ENCODE measurements around the gene EIF4ENIF1. TPM values are rescaled to one million over a fixed set of nuclear protein-coding genes. Genes with fewer than 3 reads are reported as not detected.

Gene EIF4ENIF1
- total RNA-seq, 3 donors from 2014 or later (not counting 1 experiment from before 2014, with no cell fraction given), result 31.1 to 41.7 (median 41.2) TPM

- H3K27me3 Mint-ChIP-seq (ENCODE audit: low read depth in 2 of 2), result no peaks in the 10 kb centered on the region
- peak overlapping the region; percentile 92 to 94 for H3K27ac Mint-ChIP-seq
- Histone ChIP-seq H3K27ac (ENCODE audit: low read length) (peak overlapping the region; percentile 73), H3K9me3 (ENCODE audit: control insufficient read depth, insufficient read depth, low read length) (no peaks in the 10 kb centered on the region), H3K4me3 (ENCODE audit: low read length) (peak overlapping the region; percentile 77), H3K27me3 (ENCODE audit: control insufficient read depth, insufficient read depth, low read length) (no peaks in the 10 kb centered on the region), H3K36me3 (ENCODE audit: control insufficient read depth, insufficient read depth, low read length) (peaks cover 6% of the 10 kb centered on the region), H3K4me1 (ENCODE audit: control insufficient read depth, insufficient read depth, low read length) (peaks cover 33% of the 10 kb centered on the region)
- ATAC-seq, result peak; percentile 21 to 45 (median 37)
- peak in 1 of 2 donors; percentile 75 for DNase-seq
- intact Hi-C loops (cut with micrococcal nuclease), result loop anchor here (2.0 to 10.0 kb wide), 3 partner anchors 133 to 255 kb away; partner anchors contain the start of genes DEPDC5, PATZ1 and PRR14L
- H3K36me3 Mint-ChIP-seq, result no peaks in the 10 kb centered on the region
- H3K4me1 Mint-ChIP-seq, result peaks cover 19 to 21% of the 10 kb centered on the region in 2 donors
- H3K4me3 Mint-ChIP-seq, result peak overlapping the region; percentile 93
- H3K9me3 Mint-ChIP-seq, result no peaks in the 10 kb centered on the region
- 18% methylated on average over 6 of the region's 10 CpGs for WGBS (ENCODE audit: insufficient coverage)
- TF ChIP-seq, protein P1, sequence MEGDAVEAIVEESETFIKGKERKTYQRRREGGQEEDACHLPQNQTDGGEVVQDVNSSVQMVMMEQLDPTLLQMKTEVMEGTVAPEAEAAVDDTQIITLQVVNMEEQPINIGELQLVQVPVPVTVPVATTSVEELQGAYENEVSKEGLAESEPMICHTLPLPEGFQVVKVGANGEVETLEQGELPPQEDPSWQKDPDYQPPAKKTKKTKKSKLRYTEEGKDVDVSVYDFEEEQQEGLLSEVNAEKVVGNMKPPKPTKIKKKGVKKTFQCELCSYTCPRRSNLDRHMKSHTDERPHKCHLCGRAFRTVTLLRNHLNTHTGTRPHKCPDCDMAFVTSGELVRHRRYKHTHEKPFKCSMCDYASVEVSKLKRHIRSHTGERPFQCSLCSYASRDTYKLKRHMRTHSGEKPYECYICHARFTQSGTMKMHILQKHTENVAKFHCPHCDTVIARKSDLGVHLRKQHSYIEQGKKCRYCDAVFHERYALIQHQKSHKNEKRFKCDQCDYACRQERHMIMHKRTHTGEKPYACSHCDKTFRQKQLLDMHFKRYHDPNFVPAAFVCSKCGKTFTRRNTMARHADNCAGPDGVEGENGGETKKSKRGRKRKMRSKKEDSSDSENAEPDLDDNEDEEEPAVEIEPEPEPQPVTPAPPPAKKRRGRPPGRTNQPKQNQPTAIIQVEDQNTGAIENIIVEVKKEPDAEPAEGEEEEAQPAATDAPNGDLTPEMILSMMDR (IDR thresholded peaks at IDR 0.05), result no peak
These were observed 7.7 kb upstream of the EIF4ENIF1 start for GRCh38 chr22:31497148-31497938.

GRCh38 chr22:31496735-31497146 lies 7.1 kb upstream of the EIF4ENIF1 start:
- TF ChIP-seq, protein P1 (IDR thresholded peaks at IDR 0.05), result no peak
- Mint-ChIP-seq H3K36me3 (no peaks in the 10 kb centered on the region), H3K27me3 (ENCODE audit: low read depth in 2 of 2) (no peaks in the 10 kb centered on the region), H3K9me3 (no peaks in the 10 kb centered on the region), H3K4me3 (peak overlapping the region; percentile 93), H3K4me1 (peaks cover 15 to 17% of the 10 kb centered on the region in 2 donors), H3K27ac (peak overlapping the region; percentile 92 to 94)
- under 1% methylated on average over 30 of the region's 30 CpGs for WGBS (ENCODE audit: insufficient coverage)
- intact Hi-C loops (cut with micrococcal nuclease), result loop anchor here (2.0 to 10.0 kb wide), 3 partner anchors 134 to 256 kb away; partner anchors contain the start of genes DEPDC5, PATZ1 and PRR14L
- Histone ChIP-seq H3K4me3 (ENCODE audit: low read length) (peak overlapping the region; percentile 77), H3K27ac (ENCODE audit: low read length) (peak overlapping the region; percentile 73), H3K27me3 (ENCODE audit: control insufficient read depth, insufficient read depth, low read length) (no peaks in the 10 kb centered on the region), H3K36me3 (ENCODE audit: control insufficient read depth, insufficient read depth, low read length) (peaks cover 4% of the 10 kb centered on the region), H3K4me1 (ENCODE audit: control insufficient read depth, insufficient read depth, low read length) (peaks cover 31% of the 10 kb centered on the region), H3K9me3 (ENCODE audit: control insufficient read depth, insufficient read depth, low read length) (no peaks in the 10 kb centered on the region)
- DNase-seq (peak in 1 of 2 donors; percentile 68), ATAC-seq (peak; percentile 23 to 40 (median 29))

DNA sequence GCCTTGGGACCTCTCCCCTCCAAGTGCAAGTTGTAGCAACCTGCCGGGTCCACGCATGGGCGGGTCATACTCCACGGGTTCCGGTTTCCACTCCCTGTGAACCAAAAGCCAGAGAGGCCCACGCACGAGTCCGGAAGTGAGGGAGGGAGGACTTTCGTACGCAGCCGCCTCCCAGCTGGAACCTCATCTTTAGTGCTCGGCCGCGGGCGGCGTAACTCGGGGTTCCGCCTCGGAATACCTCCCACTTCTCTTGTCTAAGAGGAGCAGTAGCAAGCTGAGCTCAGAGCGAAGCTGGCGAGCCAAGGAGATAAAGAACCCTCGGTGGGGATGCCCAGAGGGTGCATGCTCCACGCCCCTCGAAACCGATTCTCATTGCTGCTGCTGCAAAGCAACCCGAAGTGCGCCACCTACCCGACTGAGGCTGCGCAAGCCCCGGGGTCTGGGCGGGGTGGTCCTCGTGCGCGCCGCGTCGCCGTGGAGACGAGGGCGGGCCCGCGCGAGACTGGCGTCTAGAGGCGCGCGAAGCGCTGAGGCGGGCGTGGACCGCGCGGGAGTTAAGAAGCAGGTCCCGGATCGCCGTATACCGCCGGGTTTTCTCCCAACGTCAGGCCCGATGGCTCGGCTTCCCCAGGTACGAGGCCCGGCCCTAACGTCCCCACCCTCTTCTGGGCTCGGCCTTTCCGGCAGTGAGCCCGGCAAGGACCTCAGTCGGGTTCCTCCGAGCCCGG lies 6.5 kb upstream of the EIF4ENIF1 start, which contains the start of gene SFI1:
Gene SFI1 (plus strand): TSS at position 530 of the 728 bp plus-strand sequence. CDS start 11,749 bp downstream, outside the sequence.
- DNase-seq, result peak; percentile 93 to 98
- Histone ChIP-seq H3K9me3 (ENCODE audit: control insufficient read depth, insufficient read depth, low read length) (no peaks in the 10 kb centered on the region), H3K4me3 (ENCODE audit: low read length) (peak within 1 kb of the TSS; percentile 77), H3K27me3 (ENCODE audit: control insufficient read depth, insufficient read depth, low read length) (no peaks in the 10 kb centered on the region), H3K27ac (ENCODE audit: low read length) (peak within 1 kb of the TSS; percentile 73), H3K36me3 (ENCODE audit: control insufficient read depth, insufficient read depth, low read length) (peaks cover 4% of the 10 kb centered on the region), H3K4me1 (ENCODE audit: control insufficient read depth, insufficient read depth, low read length) (peaks cover 31% of the 10 kb centered on the region)
- Mint-ChIP-seq H3K4me1 (peaks cover 12% of the 10 kb centered on the region in 2 donors), H3K4me3 (peak within 1 kb of the TSS; percentile 93), H3K27me3 (ENCODE audit: low read depth in 2 of 2) (no peaks in the 10 kb centered on the region), H3K9me3 (no peaks in the 10 kb centered on the region), H3K36me3 (no peaks in the 10 kb centered on the region), H3K27ac (peak within 1 kb of the TSS; percentile 92 to 94)
- WGBS (ENCODE audit: insufficient coverage), result under 1% methylated on average over 70 of the region's 70 CpGs
- intact Hi-C loops (cut with micrococcal nuclease), result loop anchor here (2.0 to 10.0 kb wide), 3 partner anchors 135 to 256 kb away; partner anchors contain the start of genes DEPDC5, PATZ1 and PRR14L
- peak; percentile 88 to 95 (median 90) for ATAC-seq
- TF ChIP-seq, protein P1 (IDR thresholded peaks at IDR 0.05), result peak; percentile 17

Data from natural killer cell (primary cell).